ENCODE measurements around the gene ZDHHC11. TPM values are rescaled to one million over a fixed set of nuclear protein-coding genes. Genes with fewer than 3 reads are reported as not detected.
"Not testable (repeated sequence)": the region's sequence is repeated elsewhere in the genome, so short reads cannot be mapped to it uniquely, and the experiment has no call there.

Gene ZDHHC11
- total RNA-seq, 1 experiment from 2014 or later: 4.3 TPM

DNA sequence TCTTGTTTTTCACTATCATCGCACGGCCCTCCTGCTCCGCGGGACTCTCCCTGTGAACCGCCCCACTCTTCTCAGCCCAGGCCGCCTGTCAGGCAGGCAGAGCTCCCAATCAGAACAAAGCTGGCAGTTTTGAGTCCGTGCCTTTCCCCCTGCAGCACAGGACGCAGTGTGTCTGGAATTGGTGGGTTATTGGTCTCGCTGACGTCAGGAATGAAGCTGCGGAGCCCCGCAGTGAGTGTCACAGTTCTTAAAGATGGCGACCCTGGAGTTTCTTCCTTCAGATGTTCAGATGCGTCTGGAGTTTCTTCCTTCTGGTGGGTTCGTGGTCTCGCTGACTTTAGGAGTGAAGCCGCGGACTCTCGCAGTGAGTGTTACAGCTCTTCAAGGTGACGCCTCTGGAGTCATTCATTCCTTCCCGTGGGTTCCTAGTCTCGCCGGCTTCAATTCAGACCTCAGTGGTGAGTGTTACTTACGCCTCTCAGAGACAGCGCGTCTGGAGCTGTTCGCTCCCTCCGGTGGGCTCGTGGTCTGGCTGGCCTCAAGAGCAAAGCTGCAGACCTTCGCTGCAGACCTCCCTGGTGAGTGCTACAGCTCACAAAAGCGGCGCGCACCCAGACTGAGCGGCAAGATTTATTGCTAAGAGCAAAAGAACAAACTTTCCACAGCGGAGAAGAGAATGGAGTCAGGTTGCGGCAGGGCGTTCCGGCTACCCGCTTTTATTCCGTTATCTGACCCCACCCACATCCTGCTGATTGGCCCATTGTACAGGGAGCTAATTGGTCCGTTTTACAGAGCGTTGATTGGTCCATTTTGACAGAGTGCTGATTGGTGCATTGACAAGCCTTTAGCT lies 73.7 kb downstream of the ZDHHC11 start:
- no peak for DNase-seq (ENCODE audit: low spot score)

DNA sequence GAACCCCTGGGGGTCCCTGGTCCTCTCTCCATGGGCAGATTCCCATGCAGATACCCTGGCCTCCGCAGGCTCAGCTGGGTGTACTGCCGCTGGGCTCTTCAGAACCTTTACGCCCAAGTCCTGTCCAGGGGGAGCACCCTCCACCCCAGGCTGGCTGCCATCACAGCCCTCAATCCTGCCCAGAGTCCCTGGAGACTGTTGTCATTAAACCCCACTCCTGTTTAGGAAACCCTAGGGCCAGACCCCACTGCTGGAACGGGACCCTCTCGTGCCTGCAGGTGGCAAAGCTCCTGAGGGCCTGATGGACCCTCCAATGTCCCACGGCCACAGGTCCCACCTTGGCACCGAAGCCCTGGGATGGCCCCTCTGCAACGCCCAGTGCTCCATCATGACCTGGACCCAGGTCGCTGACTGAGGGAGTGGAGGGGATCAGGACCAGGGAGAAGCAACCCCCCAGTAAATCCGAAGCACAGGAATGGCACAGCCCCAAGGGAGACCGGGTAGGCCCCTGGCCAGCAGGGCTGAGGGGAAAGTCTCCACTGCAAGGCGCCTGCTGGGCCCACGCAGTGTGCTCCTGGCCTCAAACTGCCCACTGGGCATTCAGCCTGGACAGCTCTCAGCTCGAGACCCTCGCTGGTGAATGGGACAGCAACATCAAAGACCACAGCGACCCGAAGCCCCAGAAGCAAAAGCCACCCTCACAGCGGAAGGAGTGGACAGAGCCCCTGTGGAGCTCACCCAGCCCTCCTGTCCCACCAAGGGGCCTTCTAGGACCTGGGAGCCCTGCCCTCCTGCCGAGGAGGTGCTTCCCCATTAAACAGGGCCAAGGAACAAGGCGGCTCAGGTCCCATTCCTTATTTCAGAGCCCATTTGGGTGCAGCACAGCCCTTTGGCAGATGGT lies 74.6 kb downstream of the ZDHHC11 start:
- DNase-seq (ENCODE audit: low spot score): no peak

DNA sequence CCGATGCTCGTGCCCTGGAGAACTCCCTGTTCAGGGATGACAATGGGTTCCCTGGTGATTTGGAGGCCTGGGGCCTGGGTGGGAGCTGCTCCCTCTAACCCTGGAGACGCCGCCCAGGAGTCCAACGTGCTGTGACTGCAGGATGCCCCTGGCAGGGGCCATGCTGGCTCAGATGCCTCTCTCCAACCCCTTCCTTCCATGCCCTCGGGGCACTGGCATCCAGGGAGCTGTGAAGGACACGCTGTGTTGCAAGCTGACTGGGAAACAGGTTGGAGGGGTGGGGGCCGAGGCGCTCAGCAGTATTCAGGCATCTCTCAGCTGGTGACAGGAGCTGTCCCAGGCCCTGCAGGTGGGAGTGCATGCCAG lies 75.2 kb downstream of the ZDHHC11 start:
- not testable (repeated sequence) for DNase-seq (ENCODE audit: low spot score)

DNA sequence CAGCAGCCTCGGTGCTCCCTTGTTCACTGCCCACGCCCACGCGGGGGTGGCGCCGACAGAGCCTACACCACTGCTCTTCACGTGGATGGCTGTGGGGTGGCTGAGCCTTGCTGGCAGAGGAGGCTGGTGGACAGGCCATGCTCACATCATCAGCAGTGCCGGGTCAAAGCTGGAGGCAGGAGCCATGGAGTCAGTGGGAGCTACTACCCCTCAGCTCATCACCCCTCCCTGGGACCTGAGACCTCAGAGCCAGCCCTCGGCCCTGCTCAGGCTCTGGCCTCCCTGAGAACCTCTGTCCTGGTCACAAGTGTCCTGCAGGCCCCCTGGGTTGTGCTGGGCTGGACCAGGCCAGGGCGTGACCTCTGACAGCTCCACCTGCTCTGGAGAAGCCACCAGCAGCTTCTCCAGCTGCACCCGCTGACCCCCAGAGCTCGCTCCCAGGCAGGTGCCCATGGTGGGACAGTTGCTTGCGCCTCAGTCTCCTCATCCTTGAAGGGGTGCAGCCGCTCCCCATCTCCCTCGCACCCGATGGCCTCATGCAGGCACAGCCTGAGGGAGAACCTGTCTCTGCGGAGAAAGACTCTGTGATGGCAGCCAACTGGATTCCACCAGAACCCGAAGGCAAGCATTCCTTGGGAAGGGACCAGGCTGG lies 75.8 kb downstream of the ZDHHC11 start:
- not testable (repeated sequence) for DNase-seq (ENCODE audit: low spot score)

DNA sequence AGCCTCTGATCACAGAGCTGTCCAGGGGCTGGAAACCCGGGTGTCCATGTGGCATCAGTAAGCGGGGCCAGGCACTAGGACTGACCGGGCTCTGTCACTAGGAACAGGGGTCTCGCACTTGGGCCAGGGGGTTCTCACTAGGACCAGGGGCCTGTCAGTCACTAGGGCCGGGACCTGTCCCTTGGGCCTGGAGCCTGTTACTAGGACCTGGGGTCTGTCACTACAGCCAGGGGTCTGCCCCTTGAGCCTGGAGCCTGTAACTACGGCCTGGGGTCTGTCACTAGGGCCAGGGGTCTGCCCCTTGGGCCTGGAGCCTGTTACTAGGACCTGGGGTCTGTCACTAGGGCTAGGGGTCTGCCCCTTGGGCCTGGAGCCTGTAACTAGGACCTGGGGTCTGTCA lies 76.5 kb downstream of the ZDHHC11 start:
- DNase-seq (ENCODE audit: low spot score): not testable (repeated sequence)

DNA sequence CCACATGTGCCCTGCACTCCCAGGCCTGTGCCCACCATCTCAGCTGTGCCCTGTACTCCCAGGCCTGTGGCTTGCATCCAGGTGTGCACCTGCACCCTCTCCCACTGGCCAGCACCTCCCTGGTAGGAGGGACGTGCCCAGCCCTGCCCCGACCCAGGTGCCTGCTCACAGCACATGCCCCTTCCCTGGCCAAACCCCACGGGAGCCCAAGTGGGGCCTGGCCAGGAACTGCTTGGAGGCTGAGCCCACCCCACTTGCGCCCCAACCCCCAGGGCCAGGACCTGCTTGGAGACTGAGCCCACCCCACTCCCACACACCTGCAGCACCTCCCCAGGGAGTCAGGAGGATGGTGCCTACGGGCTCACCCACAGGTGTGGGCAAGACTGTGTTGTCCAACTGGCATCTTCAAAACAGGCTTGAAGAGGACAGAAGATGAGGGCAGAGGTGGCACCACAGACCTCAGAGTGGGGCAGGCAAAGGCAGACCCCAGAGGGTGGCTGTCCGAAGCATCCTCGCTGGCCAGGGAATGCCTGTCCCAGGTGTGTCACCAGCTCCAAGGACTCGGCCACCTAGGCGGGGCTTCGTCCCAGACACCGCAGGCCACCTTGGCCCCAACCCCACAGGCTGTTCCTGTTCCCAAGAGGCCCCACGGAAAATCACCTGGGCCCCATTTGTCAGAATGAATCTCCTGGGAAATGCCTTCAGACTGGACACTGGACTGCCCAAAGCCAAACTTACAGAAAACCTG lies 77.1 kb downstream of the ZDHHC11 start:
- no peak for DNase-seq (ENCODE audit: low spot score)

DNA sequence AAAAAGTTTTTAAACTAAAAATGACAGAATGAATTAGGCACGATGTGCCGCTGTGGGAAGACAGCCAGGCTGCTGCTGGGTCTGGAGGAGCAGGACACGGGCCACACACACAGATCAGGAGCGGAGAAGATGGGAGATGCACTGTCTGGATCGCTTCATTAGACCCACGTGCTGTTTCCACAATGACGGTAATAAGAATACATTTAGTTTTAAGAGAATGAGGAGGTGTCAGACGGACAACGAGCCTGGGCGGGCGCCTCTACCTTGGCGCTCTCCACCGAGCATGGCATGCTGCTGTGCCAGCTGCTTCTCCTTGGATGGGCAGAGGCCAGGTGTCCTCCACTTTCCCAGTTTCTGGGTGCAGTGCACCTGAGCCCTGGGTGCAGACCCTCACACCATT lies 77.9 kb downstream of the ZDHHC11 start:
- not testable (repeated sequence) for DNase-seq (ENCODE audit: low spot score)

DNA sequence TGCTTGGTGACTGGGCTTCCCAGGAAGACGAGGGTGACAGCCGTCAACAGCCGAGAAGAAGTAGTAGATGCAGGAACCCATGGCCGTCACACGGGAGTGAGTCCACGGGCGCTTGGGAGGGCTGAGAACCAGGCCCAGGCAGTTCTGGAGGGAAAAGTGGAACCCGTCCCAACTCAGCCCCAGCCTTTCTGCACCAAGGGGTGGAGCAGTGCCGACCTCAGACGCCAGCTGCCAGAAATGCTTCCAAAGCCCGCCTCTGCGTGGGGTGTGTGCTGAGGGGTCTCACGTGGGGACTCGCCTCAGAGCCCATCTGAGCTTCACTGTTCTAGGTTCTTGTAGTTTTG lies 78.3 kb downstream of the ZDHHC11 start:
- not testable (repeated sequence) for DNase-seq (ENCODE audit: low spot score)

DNA sequence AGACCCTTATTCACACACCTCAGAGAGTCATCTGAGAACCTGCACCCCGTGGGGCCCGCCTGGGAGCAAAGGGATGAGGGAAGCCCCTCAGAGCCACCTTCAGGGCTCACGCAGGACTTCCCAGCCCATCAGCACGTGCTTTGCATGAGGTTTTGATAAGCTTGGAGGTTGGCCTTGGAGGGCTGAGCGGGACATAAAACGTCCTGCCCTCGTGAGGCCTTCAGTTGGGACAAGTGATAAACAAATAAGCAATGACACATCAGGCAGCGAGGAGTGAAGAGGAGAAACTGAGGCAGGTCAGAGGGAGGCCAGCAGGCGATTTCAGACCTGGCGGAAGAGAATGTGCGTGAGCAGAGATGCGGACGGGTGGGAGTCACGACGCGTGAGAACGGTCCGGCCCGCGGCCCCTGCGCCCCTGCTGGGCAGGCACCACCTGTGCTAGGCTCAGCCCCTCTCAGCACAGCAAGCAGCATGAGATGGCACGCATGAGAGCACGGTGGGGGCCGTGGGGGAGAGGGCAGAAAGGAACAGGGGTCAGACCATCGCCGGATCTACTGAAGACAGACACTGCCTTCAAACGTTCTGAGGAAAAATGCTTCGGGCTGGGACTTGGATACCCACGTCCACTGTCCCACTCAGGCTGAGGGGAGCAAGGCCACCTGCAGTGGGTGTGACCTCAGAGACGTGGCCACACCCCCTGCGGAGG lies 78.8 kb downstream of the ZDHHC11 start:
- DNase-seq (ENCODE audit: low spot score): not testable (repeated sequence)

DNA sequence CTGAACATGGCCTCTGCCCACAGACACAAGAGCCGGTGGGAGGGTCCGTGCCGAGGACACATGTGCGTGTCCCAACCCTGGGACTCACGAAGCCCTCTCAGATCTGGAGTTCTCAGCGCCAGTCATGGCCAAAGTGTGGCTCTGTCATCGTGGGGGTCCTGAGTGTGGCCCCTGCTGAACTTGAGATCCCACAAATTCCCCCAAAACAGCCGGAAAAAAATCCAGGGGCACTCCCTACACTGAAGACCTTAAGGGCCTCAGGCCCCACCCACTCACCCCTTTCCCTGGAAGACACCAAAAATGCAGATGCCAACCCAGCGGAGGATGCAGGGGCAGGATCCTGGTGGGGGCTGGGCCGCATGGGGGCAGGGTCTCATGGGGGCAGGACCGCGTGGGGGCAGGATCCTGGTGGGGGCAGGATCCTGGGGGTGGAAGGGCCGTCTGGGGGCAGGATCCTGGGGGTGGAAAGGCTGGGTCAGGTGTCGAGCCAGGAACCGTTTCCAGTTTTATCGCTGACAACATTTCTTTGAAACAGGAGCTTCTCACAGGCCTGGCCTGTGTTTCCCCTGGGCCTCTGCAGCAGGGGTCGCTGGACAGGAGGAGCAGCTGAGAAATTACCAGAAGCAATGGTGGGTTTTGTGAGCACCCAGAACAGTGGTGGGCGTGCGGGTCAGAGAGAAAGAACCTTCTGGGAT lies 79.6 kb downstream of the ZDHHC11 start:
- DNase-seq (ENCODE audit: low spot score): not testable (repeated sequence)

DNA sequence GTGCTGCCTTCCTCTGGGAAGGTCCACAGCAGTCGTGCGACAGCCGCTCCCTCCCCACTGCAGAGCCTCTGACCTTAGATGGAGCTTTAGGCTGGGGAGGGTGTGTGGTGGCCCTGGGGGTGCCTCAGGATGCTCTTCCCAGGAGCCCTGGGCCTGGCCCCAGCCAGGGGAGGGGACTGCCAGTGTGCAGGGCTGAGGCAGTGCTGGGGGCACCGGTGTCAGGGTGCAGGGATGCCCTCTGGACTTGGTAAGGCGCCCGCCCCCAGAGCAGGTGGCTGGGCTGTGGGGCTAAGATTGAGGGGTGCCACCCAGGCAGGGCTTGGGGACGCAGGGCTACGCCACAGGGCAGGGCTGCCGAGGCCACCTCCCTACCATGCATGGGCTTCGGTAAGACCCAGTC lies 80.2 kb downstream of the ZDHHC11 start:
- DNase-seq (ENCODE audit: low spot score): not testable (repeated sequence)

DNA sequence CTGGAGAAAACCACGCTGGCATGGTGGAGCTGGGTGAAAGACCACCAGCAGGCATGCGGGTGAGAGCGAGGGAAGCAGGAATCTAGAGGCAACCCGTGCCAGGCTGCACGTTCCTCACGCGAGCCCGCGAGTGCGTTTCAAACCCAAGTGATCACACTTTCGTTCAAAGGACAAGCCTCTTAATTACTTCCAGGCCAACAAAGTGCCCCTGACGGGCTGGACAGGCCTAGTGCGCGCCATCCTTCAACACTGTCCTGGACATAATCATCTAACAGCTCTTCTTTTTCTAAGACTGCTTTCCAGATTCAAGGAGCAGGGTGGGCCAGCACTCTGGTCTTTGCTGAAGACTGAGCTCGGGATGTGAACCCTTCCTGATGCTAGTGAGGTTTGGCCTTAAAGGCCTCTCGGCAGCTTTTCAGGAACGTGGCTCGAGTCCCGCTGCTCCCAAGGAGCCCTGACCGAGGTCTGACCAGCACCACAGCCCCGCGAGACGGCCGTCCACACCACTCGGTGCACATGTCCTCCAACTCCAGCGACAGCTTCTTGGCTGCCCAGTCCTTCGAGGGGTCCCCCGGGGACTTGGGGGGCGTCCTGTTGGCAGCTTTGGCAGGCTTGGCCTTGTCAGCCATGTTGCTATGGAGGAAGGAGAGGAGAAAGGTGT lies 81.2 kb downstream of the ZDHHC11 start:
- DNase-seq (ENCODE audit: low spot score): not testable (repeated sequence)

DNA sequence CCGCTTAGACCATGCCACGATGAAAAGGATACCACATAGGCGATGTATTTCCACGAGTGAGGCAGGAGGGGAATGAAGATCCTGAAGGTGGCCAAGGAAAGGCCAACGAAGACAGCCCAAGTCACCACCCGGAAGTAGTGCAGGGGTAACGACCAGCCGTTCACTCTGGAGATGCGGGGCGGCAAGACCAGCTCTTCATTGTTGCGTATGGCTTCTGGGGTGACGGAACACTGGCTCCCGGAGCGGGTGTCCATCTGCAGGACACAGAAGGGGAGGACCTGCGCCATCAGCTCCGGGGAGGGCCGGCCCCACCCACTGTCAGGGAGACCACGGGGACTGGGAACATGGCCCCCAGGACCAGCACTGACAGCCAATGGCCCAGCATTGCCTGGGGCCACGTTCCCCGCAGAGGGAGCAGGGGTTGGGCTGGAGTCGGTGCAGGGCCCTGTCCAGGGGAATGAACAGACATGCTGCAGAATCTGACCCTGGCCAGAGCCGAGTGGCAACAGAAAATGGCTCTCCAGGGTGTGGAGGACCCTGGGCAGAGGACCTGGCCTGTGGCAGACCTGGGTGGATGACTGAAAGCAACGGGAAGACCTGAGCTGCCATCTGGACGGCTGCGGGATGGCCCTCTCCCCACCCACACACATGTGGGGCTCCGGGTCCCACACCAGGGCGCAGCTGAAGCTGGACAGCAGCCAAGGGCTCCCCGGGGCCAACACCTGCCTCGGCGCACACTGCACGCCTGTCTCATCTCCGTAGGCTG lies 83.9 kb downstream of the ZDHHC11 start:
- no peak for DNase-seq (ENCODE audit: low spot score)

DNA sequence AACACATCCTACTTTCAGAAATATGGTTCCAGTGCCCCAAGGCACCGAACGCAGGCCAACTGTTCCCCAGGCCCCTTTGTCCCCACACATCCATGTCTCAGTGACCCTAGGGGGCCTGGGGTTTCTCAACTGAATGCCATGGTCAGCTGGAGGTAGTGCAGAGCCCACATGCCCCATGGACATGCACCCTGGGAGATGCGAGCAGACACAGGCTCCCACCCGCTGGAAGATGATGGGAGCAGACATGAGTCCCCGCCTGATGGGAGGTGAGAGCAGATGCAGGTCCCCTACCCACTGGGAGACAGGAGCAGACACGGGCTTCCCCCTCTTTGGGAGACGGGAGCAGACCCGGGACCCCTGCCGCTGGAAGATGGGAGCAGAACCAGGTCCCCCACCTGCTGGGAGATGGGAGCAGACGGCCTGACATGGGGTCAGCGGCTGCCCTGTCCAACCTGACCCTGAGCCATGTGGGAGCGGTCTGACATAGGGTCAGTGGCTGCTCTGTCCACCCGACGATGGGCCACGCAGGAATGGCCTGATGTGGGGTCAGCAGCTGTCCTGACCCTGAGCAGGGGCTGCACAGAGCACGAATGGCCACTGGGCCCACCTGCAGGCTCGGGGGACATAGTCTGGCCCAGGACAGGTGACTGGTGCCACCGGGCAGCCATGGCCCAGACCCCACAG lies 84.7 kb downstream of the ZDHHC11 start:
- DNase-seq (ENCODE audit: low spot score): no peak

DNA sequence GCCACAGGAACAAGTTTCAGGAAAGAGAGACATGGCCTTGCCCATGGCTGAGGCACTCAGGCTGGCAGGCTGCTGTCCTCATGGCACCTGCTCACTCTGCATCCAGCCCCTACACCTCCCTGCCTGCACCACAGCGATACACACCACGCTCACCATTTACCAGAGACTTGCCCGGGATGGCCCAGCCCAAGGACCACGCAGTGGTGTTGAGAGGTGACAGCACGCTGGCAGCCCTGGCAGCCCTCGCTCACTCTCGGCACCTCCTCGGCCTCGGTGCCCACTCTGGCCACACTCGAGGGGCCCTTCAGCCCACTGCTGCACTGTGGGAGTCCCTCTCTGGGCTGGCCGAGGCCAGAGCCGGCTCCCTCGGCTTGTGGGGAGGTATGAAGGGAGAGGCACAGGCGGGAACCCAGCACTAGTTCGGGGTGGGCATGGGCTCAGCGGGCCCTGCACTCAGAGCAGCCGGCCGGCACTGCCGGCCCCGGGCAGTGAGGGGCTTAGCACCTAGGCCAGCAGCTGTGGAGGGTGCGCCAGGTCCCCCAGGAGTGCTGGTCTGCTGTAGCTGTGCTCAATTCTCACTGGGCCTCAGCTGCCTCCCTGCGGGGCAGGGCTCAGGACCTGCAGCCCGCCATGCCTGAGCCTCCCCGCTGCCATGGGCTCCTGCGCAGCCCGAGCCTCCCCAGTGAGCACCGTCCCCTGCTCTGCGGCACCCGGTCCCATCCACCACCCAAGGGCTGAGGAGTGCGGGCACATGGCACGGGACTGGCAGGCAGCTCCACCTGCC lies 86.6 kb downstream of the ZDHHC11 start:
- DNase-seq (ENCODE audit: low spot score): no peak

DNA sequence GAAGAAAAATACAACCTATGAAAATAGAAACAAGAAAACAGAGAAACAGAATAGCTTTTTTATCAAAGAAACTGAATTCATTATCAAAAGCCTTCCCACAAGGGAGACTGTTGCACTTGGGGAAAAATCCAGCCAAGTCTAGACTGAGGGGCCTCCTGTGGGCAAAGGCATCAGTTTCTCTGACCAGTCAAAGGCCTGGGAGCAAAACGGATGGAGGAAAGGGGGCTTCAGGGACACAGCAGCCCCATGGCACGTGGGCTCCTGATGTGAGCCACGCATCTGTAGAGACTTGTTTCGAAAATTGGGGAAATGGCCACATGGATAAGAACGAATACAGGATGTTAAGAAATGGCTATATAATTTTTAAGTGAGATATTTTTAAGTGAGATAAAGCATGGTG lies 87.4 kb downstream of the ZDHHC11 start:
- no peak for DNase-seq (ENCODE audit: low spot score)

DNA sequence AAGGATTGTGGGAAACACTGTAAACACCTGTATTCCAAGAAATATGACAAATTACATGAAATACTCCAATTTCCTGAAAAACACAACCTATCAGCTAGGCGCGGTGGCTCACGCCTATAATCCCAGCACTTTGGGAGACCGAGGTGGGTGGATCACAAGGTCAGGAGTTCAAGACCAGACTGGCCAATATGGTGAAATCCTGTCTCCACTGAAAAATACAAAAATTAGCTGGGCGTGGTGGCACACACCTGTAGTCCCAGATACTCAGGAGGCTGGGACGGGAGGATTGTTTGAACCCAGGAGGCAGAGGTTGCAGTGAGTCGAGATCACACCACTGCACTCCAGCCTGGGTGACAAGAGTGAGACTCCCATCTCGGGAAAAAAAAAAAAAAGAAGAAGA lies 87.8 kb downstream of the ZDHHC11 start:
- DNase-seq (ENCODE audit: low spot score): not testable (repeated sequence)

Measured in A172 (cell line).